Bronchial epithelial cell (primary cell): ENCODE results near the gene SPANXB1. TPM values are rescaled to one million over a fixed set of nuclear protein-coding genes. Genes with fewer than 3 reads are reported as not detected.
"Not testable (repeated sequence)": the region's sequence is repeated elsewhere in the genome, so short reads cannot be mapped to it uniquely, and the experiment has no call there.

Source experiments
- DNase-seq: peaks from one replicate; pipeline ENCODE4 v3.0.0-alpha.2; 2010; ENCODE audit warnings: low read depth
- FAIRE-seq: peaks from 2 replicates; lab custom pipeline; 2011; peaks lifted over from hg19 to GRCh38; lab: Jason Lieb, UNC
- H3K27me3 ChIP-seq: 2 replicates; pipeline ENCODE4 v1.5.1; 2011; ENCODE audit warnings: low read length; ENCODE audit not compliant: control insufficient read depth, insufficient read depth
- H3K36me3 ChIP-seq: 2 replicates; pipeline ENCODE4 v1.5.1; 2011; ENCODE audit warnings: low read length; ENCODE audit not compliant: control insufficient read depth, insufficient read depth
- H3K4me3 ChIP-seq: 2 replicates; pipeline ENCODE4 v1.5.1; 2011; ENCODE audit warnings: mild to moderate bottlenecking, low read depth, low read length, control low read depth
- total RNA-seq: library from RNA; depleted of rRNA; stranded (reverse); fragments of >200 nt; gene quantifications from 2 replicates; pipeline ENCODE4 v1.2.1, GENCODE V29; 2014

Gene SPANXB1
- total RNA-seq, 1 donor from 2014 or later, result not detected

- H3K36me3 ChIP-seq, H3K27me3 ChIP-seq, H3K4me3 ChIP-seq, FAIRE-seq, DNase-seq: not testable (repeated sequence)
Observed at GRCh38 chrX:141052098-141052497, 49.7 kb downstream of the SPANXB1 start.

Other genes starting within 250 kb of the SPANXB1 start
- gene LDOC1, start 174.5 kb downstream of the SPANXB1 start, total RNA-seq, result 1.3 and 1.9 TPM in 2 replicates
- gene SPANXC, start 239.9 kb downstream of the SPANXB1 start, total RNA-seq, result not detected in 2 replicates